Endothelial cell of umbilical vein (primary cell): ENCODE results near the gene CT47C1.

Source experiments
- CTCF ChIP-seq, 2 donors: IDR thresholded peaks; 1 replicate in 1 of 2; 2 replicates in 1 of 2; pipeline ENCODE4 v1.5.1; 2011; ENCODE audit warnings: low read length in 2 of 2, mild to moderate bottlenecking in 2 of 2, moderate library complexity in 2 of 2, control low read depth in 1 of 2, inconsistent platforms in 1 of 2, low read depth in 1 of 2; ENCODE audit not compliant: insufficient read depth in 1 of 2; ENCODE audit errors: extremely low read depth in 1 of 2
- EZH2 ChIP-seq: IDR thresholded peaks from 2 replicates; pipeline ENCODE4 v1.6.1; 2012; ENCODE audit warnings: borderline replicate concordance, low read depth, mild to moderate bottlenecking, moderate library complexity, low read length, inconsistent platforms; ENCODE audit not compliant: severe bottlenecking
- GATA2 ChIP-seq: IDR thresholded peaks from 2 replicates; pipeline ENCODE4 v1.7.0; 2011; ENCODE audit warnings: low read depth, mild to moderate bottlenecking, moderate library complexity, mixed read lengths, low read length; ENCODE audit not compliant: insufficient read length, insufficient read depth
- MYC ChIP-seq: IDR thresholded peaks from one replicate; pipeline ENCODE4 v1.6.1; 2011; ENCODE audit warnings: mild to moderate bottlenecking, low read depth, low read length
- POLR2A ChIP-seq: IDR thresholded peaks from 2 replicates; pipeline ENCODE4 v1.6.1; 2012; ENCODE audit warnings: low read depth, mild to moderate bottlenecking, control low read depth, low read length
- POLR2AphosphoS5 ChIP-seq: IDR thresholded peaks from 2 replicates; pipeline ENCODE4 v1.6.1; 2012; ENCODE audit warnings: low read depth, mild to moderate bottlenecking, control low read depth, low read length, moderate library complexity; ENCODE audit not compliant: insufficient read depth
- TF ChIP-seq, protein P1 (sequence below): IDR thresholded peaks from 2 replicates; pipeline ENCODE4 v1.6.1; 2011; ENCODE audit not compliant: insufficient read depth, insufficient read length

- no peak for TF ChIP-seq POLR2A
- no peak for TF ChIP-seq CTCF (IDR thresholded peaks at IDR 0.05; ENCODE audit: extremely low read depth in 1 of 2, insufficient read depth in 1 of 2, low read depth in 1 of 2, low read length in 2 of 2)
- no peak for TF ChIP-seq POLR2AphosphoS5
- no peak for TF ChIP-seq MYC
- no peak for TF ChIP-seq EZH2
- TF ChIP-seq, protein P1, sequence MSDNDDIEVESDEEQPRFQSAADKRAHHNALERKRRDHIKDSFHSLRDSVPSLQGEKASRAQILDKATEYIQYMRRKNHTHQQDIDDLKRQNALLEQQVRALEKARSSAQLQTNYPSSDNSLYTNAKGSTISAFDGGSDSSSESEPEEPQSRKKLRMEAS = no peak
- no peak for TF ChIP-seq GATA2
Measured at GRCh38 chrX:119089619-119090018, 16.8 kb downstream of the CT47C1 start.
